HG02943 (cell line): ENCODE measurements around the gene FKBP2.
"Not testable (repeated sequence)": the region's sequence is repeated elsewhere in the genome, so short reads cannot be mapped to it uniquely, and the experiment has no call there.

ENCODE experiments used
- ATAC-seq: cut with Tn5 transposase; IDR thresholded peaks from one replicate; pipeline ENCODE4 v1.9.1; 2021; ENCODE audit warnings: mild to moderate bottlenecking, low read depth, moderate library complexity; ENCODE audit not compliant: unreplicated experiment

Gene FKBP2

GRCh38 chr11:64232182-64232966 is 8.5 kb upstream of the FKBP2 start:
- ATAC-seq: no peak

- ATAC-seq: no peak
These were observed 8.0 kb upstream of the FKBP2 start for GRCh38 chr11:64232967-64233315.

- no peak for ATAC-seq
These were observed 6.8 kb upstream of the FKBP2 start, which contains the start of gene VEGFB for GRCh38 chr11:64233913-64234586. Gene VEGFB, plus strand, starts transcription at chr11:64234584. Its CDS starts 250 bp downstream, at chr11:64234834.

- no peak for ATAC-seq
These were observed 6.1 kb upstream of the FKBP2 start for GRCh38 chr11:64234647-64235379.

GRCh38 chr11:64235437-64236161 is 5.3 kb upstream of the FKBP2 start:
- no peak for ATAC-seq

- no peak for ATAC-seq
These were observed 3.4 kb upstream of the FKBP2 start for GRCh38 chr11:64237484-64237951.

GRCh38 chr11:64238076-64238475 is 2.8 kb upstream of the FKBP2 start:
- ATAC-seq: no peak

- ATAC-seq: no peak
These were observed 1.9 kb upstream of the FKBP2 start for GRCh38 chr11:64238999-64239398.

- no peak for ATAC-seq
These were observed 1.0 kb upstream of the FKBP2 start for GRCh38 chr11:64239662-64240434.

GRCh38 chr11:64241241-64241490 is 271 bp downstream of the FKBP2 start:
- peak; percentile 50 for ATAC-seq

GRCh38 chr11:64241491-64242374 is 838 bp downstream of the FKBP2 start:
- peak; percentile 6 for ATAC-seq

GRCh38 chr11:64243236-64243854 is 2.5 kb downstream of the FKBP2 start:
- ATAC-seq: no peak

GRCh38 chr11:64244107-64244506 is 3.2 kb downstream of the FKBP2 start:
- ATAC-seq: no peak

GRCh38 chr11:64244966-64245365 is 4.1 kb downstream of the FKBP2 start:
- no peak for ATAC-seq

GRCh38 chr11:64245401-64245796 is 4.5 kb downstream of the FKBP2 start:
- ATAC-seq: no peak

- no peak for ATAC-seq
These were observed 5.1 kb downstream of the FKBP2 start for GRCh38 chr11:64245797-64246620.

- ATAC-seq: not testable (repeated sequence)
These were observed 5.7 kb downstream of the FKBP2 start for GRCh38 chr11:64246621-64246870.
